NCI-H526 treated with DMSO at 0.1 percent for 48 hours (cell line): Measurements from ENCODE around the gene PTPA.
A peak's percentile ranks its signal among the peaks of the same experiment; 100 is the strongest.

ENCODE experiments used
- DNase-seq: peaks from one replicate; lab custom pipeline; 2025; lab: John Stamatoyannopoulos, UW

PTPA gene

GRCh38 chr9:129137292-129138143 lies 26.3 kb downstream of the PTPA start:
- DNase-seq, result no peak

GRCh38 chr9:129138144-129138462 lies 26.9 kb downstream of the PTPA start:
- DNase-seq, result no peak

- no peak for DNase-seq
These were observed 27.4 kb downstream of the PTPA start for GRCh38 chr9:129138476-129139232.

GRCh38 chr9:129139233-129139992 lies 28.2 kb downstream of the PTPA start:
- peak; percentile 56 for DNase-seq

GRCh38 chr9:129139993-129140396 lies 28.8 kb downstream of the PTPA start:
- peak; percentile 73 for DNase-seq

- peak; percentile 36 for DNase-seq
These were observed 29.3 kb downstream of the PTPA start for GRCh38 chr9:129140397-129141065.

- DNase-seq, result peak; percentile 6
These were observed 30.1 kb downstream of the PTPA start for GRCh38 chr9:129141066-129142041.

GRCh38 chr9:129142138-129142935 lies 31.1 kb downstream of the PTPA start:
- DNase-seq, result no peak

GRCh38 chr9:129143031-129143927 lies 32.1 kb downstream of the PTPA start:
- DNase-seq, result peak; percentile 9

- no peak for DNase-seq
These were observed 34.1 kb downstream of the PTPA start for GRCh38 chr9:129145316-129145715.

GRCh38 chr9:129145841-129146292 lies 34.7 kb downstream of the PTPA start:
- DNase-seq, result no peak

GRCh38 chr9:129146441-129146941 lies 35.3 kb downstream of the PTPA start:
- no peak for DNase-seq

GRCh38 chr9:129148463-129149204 lies 37.4 kb downstream of the PTPA start:
- no peak for DNase-seq

GRCh38 chr9:129149442-129149841 lies 38.2 kb downstream of the PTPA start:
- no peak for DNase-seq

GRCh38 chr9:129150122-129150521 lies 38.9 kb downstream of the PTPA start:
- DNase-seq, result no peak

- DNase-seq, result no peak
These were observed 39.5 kb downstream of the PTPA start for GRCh38 chr9:129150672-129151211.

GRCh38 chr9:129151469-129151868 lies 40.3 kb downstream of the PTPA start:
- DNase-seq, result no peak
